OCI-LY3 (cell line): ENCODE results near the gene MAP3K5.

ENCODE experiments used
- EZH2phosphoT487 ChIP-seq: fragments of 200-600 bp; shearing (Covaris generic); IDR thresholded peaks from 2 replicates; pipeline ENCODE4 v1.6.1; 2018; ENCODE audit warnings: antibody characterized with exemption, mixed run types, low read depth
- TF ChIP-seq, protein P1 (sequence below): fragments of 200-600, 300-600 bp; sonication (generic); IDR thresholded peaks from 2 replicates; pipeline ENCODE4 v1.5.1; 2014; ENCODE audit warnings: antibody characterized with exemption, low read length, low read depth

DNA sequence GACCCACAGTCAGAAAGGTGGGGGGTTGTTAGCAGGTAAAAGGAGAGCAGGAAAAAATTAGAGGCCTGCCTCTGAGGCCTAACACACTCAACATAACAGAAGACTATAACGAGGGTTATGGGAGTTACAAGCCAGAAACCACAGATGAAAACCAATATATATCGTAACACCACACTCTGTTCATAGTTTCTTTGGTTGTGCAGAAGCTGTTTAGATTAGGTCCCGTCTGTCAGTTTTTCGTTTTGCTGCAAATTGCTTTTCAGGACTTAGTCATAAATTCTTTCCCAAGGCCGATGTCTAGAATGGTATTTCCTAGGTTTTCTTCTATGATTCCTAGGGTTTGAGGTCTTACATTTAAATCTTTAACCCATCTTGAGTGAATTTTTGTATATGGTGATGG lies 3.7 kb upstream of the MAP3K5 start:
- TF ChIP-seq, protein P1, sequence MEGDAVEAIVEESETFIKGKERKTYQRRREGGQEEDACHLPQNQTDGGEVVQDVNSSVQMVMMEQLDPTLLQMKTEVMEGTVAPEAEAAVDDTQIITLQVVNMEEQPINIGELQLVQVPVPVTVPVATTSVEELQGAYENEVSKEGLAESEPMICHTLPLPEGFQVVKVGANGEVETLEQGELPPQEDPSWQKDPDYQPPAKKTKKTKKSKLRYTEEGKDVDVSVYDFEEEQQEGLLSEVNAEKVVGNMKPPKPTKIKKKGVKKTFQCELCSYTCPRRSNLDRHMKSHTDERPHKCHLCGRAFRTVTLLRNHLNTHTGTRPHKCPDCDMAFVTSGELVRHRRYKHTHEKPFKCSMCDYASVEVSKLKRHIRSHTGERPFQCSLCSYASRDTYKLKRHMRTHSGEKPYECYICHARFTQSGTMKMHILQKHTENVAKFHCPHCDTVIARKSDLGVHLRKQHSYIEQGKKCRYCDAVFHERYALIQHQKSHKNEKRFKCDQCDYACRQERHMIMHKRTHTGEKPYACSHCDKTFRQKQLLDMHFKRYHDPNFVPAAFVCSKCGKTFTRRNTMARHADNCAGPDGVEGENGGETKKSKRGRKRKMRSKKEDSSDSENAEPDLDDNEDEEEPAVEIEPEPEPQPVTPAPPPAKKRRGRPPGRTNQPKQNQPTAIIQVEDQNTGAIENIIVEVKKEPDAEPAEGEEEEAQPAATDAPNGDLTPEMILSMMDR = no peak
- no peak for TF ChIP-seq EZH2phosphoT487
